GM21825 (cell line): Measurements from ENCODE around the gene ITGB4.

ENCODE experiments used
- ATAC-seq: cut with Tn5 transposase; IDR thresholded peaks from one replicate; pipeline ENCODE4 v1.9.1; 2021; ENCODE audit warnings: mild to moderate bottlenecking, moderate library complexity; ENCODE audit not compliant: unreplicated experiment

Gene ITGB4

GRCh38 chr17:75784473-75785015 is 63.3 kb downstream of the ITGB4 start, which contains the start of gene UNK:
Gene UNK (plus strand): TSS chr17:75784806. CDS start chr17:75784881, 75 bp downstream.
- ATAC-seq: peak; percentile 54

- ATAC-seq: peak; percentile 50
Observed at GRCh38 chr17:75785016-75785890, 64.0 kb downstream of the ITGB4 start.

- ATAC-seq: no peak
Observed at GRCh38 chr17:75791254-75791653, 70.0 kb downstream of the ITGB4 start.

GRCh38 chr17:75793460-75793859 is 72.2 kb downstream of the ITGB4 start:
- no peak for ATAC-seq

- ATAC-seq: no peak
Observed at GRCh38 chr17:75795820-75796607, 74.8 kb downstream of the ITGB4 start.

- no peak for ATAC-seq
Observed at GRCh38 chr17:75799402-75799801, 78.1 kb downstream of the ITGB4 start.

- ATAC-seq: no peak
Observed at GRCh38 chr17:75803883-75804282, 82.6 kb downstream of the ITGB4 start.

DNA sequence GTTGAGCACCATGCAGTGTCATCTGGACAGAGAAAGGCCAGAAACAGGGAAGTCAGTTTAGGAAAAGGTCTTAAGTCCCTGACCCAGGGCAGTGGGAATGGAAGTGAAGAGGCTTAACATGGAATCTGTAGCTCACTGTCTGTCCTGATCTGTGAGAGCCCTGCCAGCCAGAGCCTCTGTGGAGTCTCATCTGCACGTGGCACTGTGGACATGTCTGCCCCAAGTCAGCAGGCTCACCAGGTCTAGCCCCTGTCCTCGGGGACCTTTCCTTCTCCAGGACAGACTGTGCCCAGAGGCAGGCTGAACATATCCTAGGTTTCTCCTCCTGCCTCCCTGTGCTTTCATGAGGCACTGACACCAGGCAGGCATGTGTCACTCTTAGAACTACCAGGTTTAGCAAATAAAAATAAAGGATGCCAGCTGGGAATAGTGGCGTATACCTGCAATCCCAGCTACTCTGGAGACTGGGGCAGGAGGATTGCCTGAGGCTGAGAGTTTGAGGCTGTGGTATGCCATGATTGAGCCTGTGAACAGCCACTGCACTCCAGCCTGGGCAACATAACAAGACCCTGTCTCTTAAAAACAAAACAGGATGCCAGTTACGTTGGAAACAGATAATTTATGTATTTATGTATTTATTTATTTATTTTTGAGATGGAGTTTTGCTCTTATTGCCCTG is 85.7 kb downstream of the ITGB4 start:
- no peak for ATAC-seq
